ENCODE results near the gene PAX3. TPM values are rescaled to one million over a fixed set of nuclear protein-coding genes. Genes with fewer than 3 reads are reported as not detected.

PAX3 gene
- total RNA-seq, 1 experiment from 2014 or later = not detected

GRCh38 chr2:222288590-222289277 is 10.1 kb downstream of the PAX3 start:
- no peak for DNase-seq
- H2AFZ ChIP-seq = no peak overlapping the region
- CTCF ChIA-PET = no interaction called here
- H3K4me3 ChIP-seq = no peak overlapping the region
- TF ChIP-seq EZH2 (IDR thresholded peaks at IDR 0.05; ENCODE audit: low read depth) = no peak
- TF ChIP-seq, protein P1, sequence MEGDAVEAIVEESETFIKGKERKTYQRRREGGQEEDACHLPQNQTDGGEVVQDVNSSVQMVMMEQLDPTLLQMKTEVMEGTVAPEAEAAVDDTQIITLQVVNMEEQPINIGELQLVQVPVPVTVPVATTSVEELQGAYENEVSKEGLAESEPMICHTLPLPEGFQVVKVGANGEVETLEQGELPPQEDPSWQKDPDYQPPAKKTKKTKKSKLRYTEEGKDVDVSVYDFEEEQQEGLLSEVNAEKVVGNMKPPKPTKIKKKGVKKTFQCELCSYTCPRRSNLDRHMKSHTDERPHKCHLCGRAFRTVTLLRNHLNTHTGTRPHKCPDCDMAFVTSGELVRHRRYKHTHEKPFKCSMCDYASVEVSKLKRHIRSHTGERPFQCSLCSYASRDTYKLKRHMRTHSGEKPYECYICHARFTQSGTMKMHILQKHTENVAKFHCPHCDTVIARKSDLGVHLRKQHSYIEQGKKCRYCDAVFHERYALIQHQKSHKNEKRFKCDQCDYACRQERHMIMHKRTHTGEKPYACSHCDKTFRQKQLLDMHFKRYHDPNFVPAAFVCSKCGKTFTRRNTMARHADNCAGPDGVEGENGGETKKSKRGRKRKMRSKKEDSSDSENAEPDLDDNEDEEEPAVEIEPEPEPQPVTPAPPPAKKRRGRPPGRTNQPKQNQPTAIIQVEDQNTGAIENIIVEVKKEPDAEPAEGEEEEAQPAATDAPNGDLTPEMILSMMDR (conservative IDR thresholded peaks at IDR 0.05) = no peak
- H3K27me3 ChIP-seq (ENCODE audit: insufficient read depth, low read depth) = peaks cover 98% of the 10 kb centered on the region
- H3K36me3 ChIP-seq (ENCODE audit: low read depth) = no peaks in the 10 kb centered on the region
- no peaks in the 10 kb centered on the region for H3K4me1 ChIP-seq (replicated peaks; ENCODE audit: insufficient read depth)
- H3K79me2 ChIP-seq (ENCODE audit: low read depth) = no peaks in the 10 kb centered on the region
- intact Hi-C loops (cut with micrococcal nuclease; ENCODE audit: unreplicated experiment) = no loop called here
- no peak overlapping the region for H3K4me2 ChIP-seq
- no peaks in the 10 kb centered on the region for H3K9me3 ChIP-seq (ENCODE audit: insufficient read depth, low read depth)
- no peaks in the 10 kb centered on the region for H4K20me1 ChIP-seq (ENCODE audit: insufficient read depth)
- no peaks in the 10 kb centered on the region for H3F3A ChIP-seq (ENCODE audit: insufficient read depth, low read depth)
- H3K27ac ChIP-seq = no peak overlapping the region
- H3K9me2 ChIP-seq (ENCODE audit: insufficient read depth) = no peaks in the 10 kb centered on the region
- no TSS peak for BruUV-seq (replicated peaks)
- POLR2A ChIA-PET (ENCODE audit: unreplicated experiment) = no interaction called here

GRCh38 chr2:222287862-222288479 is 10.8 kb downstream of the PAX3 start:
- Histone ChIP-seq H4K20me1 (ENCODE audit: insufficient read depth) (no peaks in the 10 kb centered on the region), H3K27ac (no peak overlapping the region), H2AFZ (no peak overlapping the region), H3F3A (ENCODE audit: insufficient read depth, low read depth) (no peaks in the 10 kb centered on the region), H3K27me3 (ENCODE audit: insufficient read depth, low read depth) (peaks cover 98% of the 10 kb centered on the region), H3K9me3 (ENCODE audit: insufficient read depth, low read depth) (no peaks in the 10 kb centered on the region), H3K9me2 (ENCODE audit: insufficient read depth) (no peaks in the 10 kb centered on the region), H3K36me3 (ENCODE audit: low read depth) (no peaks in the 10 kb centered on the region), H3K79me2 (ENCODE audit: low read depth) (no peaks in the 10 kb centered on the region), H3K4me2 (no peak overlapping the region), H3K4me3 (no peak overlapping the region), H3K4me1 (replicated peaks; ENCODE audit: insufficient read depth) (no peaks in the 10 kb centered on the region)
- no peak for DNase-seq
- no TSS peak for BruUV-seq (replicated peaks)
- intact Hi-C loops (cut with micrococcal nuclease; ENCODE audit: unreplicated experiment) = no loop called here
- ChIA-PET CTCF (no interaction called here), POLR2A (ENCODE audit: unreplicated experiment) (no interaction called here)
- no peak for TF ChIP-seq EZH2 (IDR thresholded peaks at IDR 0.05; ENCODE audit: low read depth)
- TF ChIP-seq, protein P1 (conservative IDR thresholded peaks at IDR 0.05) = no peak

DNA sequence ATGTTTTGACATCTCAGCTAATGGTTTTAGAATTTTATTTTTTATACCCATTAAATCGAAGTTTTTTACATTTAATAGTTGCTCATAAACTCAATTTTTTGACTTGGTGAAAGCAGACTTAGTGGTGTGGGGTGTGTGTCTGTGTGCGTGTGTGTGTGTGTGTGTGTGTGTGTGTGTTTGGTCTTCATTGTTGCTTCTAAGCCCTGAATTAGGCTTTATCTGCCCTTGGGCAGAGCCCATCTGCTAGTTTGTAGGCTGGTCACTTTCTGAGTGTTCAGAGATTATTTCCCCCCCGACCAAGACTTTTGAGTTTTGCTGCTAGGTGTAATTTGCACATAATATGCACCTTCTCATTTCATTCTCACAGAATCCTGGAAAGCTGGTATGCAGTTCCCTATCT is 14.3 kb downstream of the PAX3 start:
- Histone ChIP-seq H3K79me2 (ENCODE audit: low read depth) (no peaks in the 10 kb centered on the region), H3K27me3 (ENCODE audit: insufficient read depth, low read depth) (peaks cover 76% of the 10 kb centered on the region), H4K20me1 (ENCODE audit: insufficient read depth) (no peaks in the 10 kb centered on the region), H3F3A (ENCODE audit: insufficient read depth, low read depth) (no peaks in the 10 kb centered on the region), H3K9me3 (ENCODE audit: insufficient read depth, low read depth) (no peaks in the 10 kb centered on the region), H3K9me2 (ENCODE audit: insufficient read depth) (no peaks in the 10 kb centered on the region), H3K4me3 (no peak overlapping the region), H3K4me2 (no peak overlapping the region), H2AFZ (no peak overlapping the region), H3K4me1 (replicated peaks; ENCODE audit: insufficient read depth) (no peaks in the 10 kb centered on the region), H3K36me3 (ENCODE audit: low read depth) (no peaks in the 10 kb centered on the region), H3K27ac (no peak overlapping the region)
- ChIA-PET POLR2A (ENCODE audit: unreplicated experiment) (no interaction called here), CTCF (interaction anchor here (0.7 kb wide), 1 partner anchor 183 kb away, joined by 3 read pairs; no protein-coding TSS in a partner anchor)
- no peak for DNase-seq
- TF ChIP-seq, protein P1 (conservative IDR thresholded peaks at IDR 0.05) = no peak
- no peak for TF ChIP-seq EZH2 (IDR thresholded peaks at IDR 0.05; ENCODE audit: low read depth)
- no TSS peak for BruUV-seq (replicated peaks)
- intact Hi-C loops (cut with micrococcal nuclease; ENCODE audit: unreplicated experiment) = no loop called here
